Tibial artery (tissue), 4 donors: ENCODE measurements around the gene SP3.

Experiments
- DNase-seq, 2 donors: peaks; one replicate each; pipeline ENCODE4 v3.0.0-alpha.2; 2019
- H3K27ac ChIP-seq, 2 donors: fragments of 200-600 bp; sonication (generic) in 1 of 2; 1 replicate in 1 of 2; 2 replicates in 1 of 2; pipeline ENCODE4 v1.5.1; 2018 to 2019; ENCODE audit warnings: mild to moderate bottlenecking in 1 of 2
- H3K27me3 ChIP-seq, 2 donors: fragments of 200-600 bp; sonication (generic) in 1 of 2; one replicate each; pipeline versions ENCODE4 v1.5.1 to v1.6.0; 2016 to 2019
- H3K36me3 ChIP-seq, 3 donors: fragments of 200-600 bp; sonication (generic) in 2 of 3; one replicate each; pipeline ENCODE4 v1.5.1; 2016 to 2019; ENCODE audit warnings: mild to moderate bottlenecking in 2 of 3
- H3K4me1 ChIP-seq, 4 donors: fragments of 200-600 bp; sonication (generic) in 2 of 4; 1 replicate in 3 of 4; 2 replicates in 1 of 4; pipeline ENCODE4 v1.5.1; 2016 to 2019
- H3K4me3 ChIP-seq, 2 donors: fragments of 200-600 bp; sonication (generic) in 1 of 2; 1 replicate in 1 of 2; 2 replicates in 1 of 2; pipeline ENCODE4 v1.5.1; 2018 to 2019; ENCODE audit warnings: mild to moderate bottlenecking in 2 of 2
- H3K9me3 ChIP-seq, 3 donors: fragments of 200-600 bp; sonication (generic) in 1 of 3; one replicate each; pipeline ENCODE4 v1.5.1; 2016 to 2019
- intact Hi-C: fragments of 100-400 bp; cut with DNase I; formaldehyde crosslinking; loops from one replicate; pipeline ENCODE4 v1.15.0; 2023; ENCODE audit warnings: low total_unique reads
- TF ChIP-seq, protein P1 (sequence below), 2 experiments: fragments of 200-600 bp in 1 of 2; fragments of 450-650 bp in 1 of 2; IDR thresholded peaks; one replicate each; pipeline ENCODE4 v1.5.1; 2017 to 2019; ENCODE audit warnings: antibody characterized with exemption in 2 of 2, mild to moderate bottlenecking in 1 of 2, moderate library complexity in 1 of 2

Gene SP3

DNA sequence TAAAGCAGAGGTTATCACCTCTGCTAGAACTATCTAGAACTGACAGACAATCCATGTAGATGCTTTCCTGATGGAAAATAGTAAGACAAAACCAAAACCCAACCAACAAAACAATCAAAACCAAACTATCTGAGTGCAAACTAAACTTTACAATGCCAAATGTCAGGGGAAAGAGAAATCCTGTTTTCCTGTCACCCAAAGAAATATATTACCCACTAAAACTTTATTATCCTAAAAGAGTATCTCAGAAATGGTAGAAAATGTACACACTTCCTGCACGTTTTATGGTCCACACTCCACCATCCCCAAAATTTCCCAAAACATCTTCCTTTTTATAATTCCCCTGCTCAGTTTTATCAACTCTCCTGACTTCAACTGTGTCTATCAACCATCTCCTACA, 29.9 kb downstream of the SP3 start:
- Histone ChIP-seq H3K9me3 (no peaks in the 10 kb centered on the region), H3K27me3 (no peaks in the 10 kb centered on the region), H3K27ac (no peak overlapping the region), H3K36me3 (peaks cover 0 to 7% (median 4%) of the 10 kb centered on the region in 3 donors), H3K4me3 (no peak overlapping the region), H3K4me1 (peaks cover 7 to 90% (median 25%) of the 10 kb centered on the region in 4 donors)
- DNase-seq, result no peak
- TF ChIP-seq, protein P1, sequence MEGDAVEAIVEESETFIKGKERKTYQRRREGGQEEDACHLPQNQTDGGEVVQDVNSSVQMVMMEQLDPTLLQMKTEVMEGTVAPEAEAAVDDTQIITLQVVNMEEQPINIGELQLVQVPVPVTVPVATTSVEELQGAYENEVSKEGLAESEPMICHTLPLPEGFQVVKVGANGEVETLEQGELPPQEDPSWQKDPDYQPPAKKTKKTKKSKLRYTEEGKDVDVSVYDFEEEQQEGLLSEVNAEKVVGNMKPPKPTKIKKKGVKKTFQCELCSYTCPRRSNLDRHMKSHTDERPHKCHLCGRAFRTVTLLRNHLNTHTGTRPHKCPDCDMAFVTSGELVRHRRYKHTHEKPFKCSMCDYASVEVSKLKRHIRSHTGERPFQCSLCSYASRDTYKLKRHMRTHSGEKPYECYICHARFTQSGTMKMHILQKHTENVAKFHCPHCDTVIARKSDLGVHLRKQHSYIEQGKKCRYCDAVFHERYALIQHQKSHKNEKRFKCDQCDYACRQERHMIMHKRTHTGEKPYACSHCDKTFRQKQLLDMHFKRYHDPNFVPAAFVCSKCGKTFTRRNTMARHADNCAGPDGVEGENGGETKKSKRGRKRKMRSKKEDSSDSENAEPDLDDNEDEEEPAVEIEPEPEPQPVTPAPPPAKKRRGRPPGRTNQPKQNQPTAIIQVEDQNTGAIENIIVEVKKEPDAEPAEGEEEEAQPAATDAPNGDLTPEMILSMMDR (IDR thresholded peaks at IDR 0.05), result no peak
- intact Hi-C loops, result no loop called here

DNA sequence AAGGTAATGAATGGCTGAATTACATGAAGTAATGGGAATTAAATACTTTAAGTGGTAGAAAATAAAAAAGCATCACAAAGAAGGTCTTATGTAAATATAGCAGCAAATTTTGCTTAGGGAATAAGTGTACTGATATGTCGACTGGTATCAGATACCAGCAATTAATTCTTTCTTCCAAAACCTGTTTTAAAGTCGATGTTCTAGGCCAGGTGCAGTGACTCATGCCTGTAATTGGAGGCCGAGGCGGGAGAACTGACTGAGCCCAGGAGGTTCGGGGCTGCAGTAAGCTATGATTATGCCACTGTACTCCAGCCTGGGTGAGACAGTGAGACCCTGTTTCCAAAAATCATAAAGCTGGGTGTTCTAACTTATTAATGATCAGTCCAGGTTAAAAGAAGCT, 30.3 kb downstream of the SP3 start:
- H3K4me3 ChIP-seq, result no peak overlapping the region
- H3K36me3 ChIP-seq, result peaks cover 0 to 7% (median 4%) of the 10 kb centered on the region in 3 donors
- no peak overlapping the region for H3K27ac ChIP-seq
- TF ChIP-seq, protein P1 (IDR thresholded peaks at IDR 0.05), result no peak
- peaks cover 7 to 88% (median 23%) of the 10 kb centered on the region in 4 donors for H3K4me1 ChIP-seq
- H3K27me3 ChIP-seq, result no peaks in the 10 kb centered on the region
- intact Hi-C loops, result no loop called here
- H3K9me3 ChIP-seq, result no peaks in the 10 kb centered on the region
- DNase-seq, result no peak

DNA sequence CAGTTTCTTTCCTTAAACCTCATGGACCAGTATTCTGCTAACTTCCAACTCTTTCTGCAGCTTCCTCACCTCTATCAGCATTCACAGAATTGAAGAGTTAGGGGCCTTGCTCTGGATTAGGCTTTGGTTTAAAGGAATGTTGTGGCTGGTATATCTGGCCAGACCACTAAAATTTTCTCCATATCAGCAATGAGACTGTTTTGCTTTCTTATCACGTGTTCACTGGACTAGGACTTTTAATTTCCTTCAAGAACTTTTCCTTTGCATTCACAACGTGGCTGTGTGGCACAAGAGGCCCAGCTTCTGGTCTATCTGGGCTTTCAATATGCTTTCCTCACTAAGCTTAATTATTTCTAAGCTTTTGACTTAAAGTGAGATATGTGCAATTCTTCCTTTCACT, 33.4 kb downstream of the SP3 start:
- TF ChIP-seq, protein P1 (IDR thresholded peaks at IDR 0.05), result no peak
- no peak overlapping the region for H3K27ac ChIP-seq
- H3K36me3 ChIP-seq, result peaks cover 0 to 7% (median 4%) of the 10 kb centered on the region in 3 donors
- H3K27me3 ChIP-seq, result no peaks in the 10 kb centered on the region
- peaks cover 7 to 69% (median 16%) of the 10 kb centered on the region in 4 donors for H3K4me1 ChIP-seq
- intact Hi-C loops, result no loop called here
- DNase-seq, result no peak
- no peaks in the 10 kb centered on the region for H3K9me3 ChIP-seq
- no peak overlapping the region for H3K4me3 ChIP-seq

DNA sequence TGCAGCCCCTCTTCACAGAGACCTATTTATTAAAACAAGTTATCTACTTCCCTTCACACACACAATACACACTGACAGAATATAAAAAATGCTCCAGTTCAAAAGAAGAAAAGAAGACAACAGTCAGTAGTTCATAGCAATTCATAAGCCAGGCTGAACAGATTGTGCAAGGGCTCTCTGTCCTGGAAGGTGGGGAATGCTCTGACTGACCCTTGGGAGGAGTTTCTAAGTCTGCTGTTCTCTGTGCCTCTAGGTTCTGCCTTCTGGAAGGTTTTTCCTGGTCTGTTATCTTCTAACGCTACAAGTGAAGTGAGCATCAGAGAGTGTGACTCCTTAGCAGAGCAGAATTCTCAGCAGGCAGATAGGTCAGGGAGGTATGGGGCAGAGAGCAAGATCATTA, 35.7 kb downstream of the SP3 start:
- intact Hi-C loops, result no loop called here
- TF ChIP-seq, protein P1 (IDR thresholded peaks at IDR 0.05), result no peak
- peaks cover 0 to 51% (median 10%) of the 10 kb centered on the region in 4 donors for H3K4me1 ChIP-seq
- DNase-seq, result no peak
- no peaks in the 10 kb centered on the region for H3K27me3 ChIP-seq
- no peak overlapping the region for H3K4me3 ChIP-seq
- H3K9me3 ChIP-seq, result no peaks in the 10 kb centered on the region
- peaks cover 0 to 7% (median 4%) of the 10 kb centered on the region in 3 donors for H3K36me3 ChIP-seq
- no peak overlapping the region for H3K27ac ChIP-seq

DNA sequence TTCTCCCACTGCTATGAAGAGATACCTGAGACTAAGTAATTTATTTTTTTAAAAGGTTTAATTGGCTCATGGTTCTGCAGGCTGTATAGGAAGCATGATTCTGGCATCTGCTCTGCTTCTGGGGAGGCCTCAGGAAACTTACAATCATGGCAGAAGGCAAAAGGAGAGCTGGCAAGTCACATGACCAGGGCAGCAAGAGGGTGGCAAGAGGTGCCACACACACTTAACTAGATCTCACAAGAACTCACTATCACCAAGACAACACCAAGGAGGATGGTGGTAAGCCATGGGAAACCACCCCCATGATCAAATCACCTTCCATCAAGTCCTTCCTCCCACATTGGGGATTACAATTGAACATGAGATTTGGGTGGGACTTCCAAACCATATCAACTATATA, 38.3 kb downstream of the SP3 start:
- Histone ChIP-seq H3K9me3 (no peaks in the 10 kb centered on the region), H3K27ac (no peak overlapping the region), H3K4me1 (peaks cover 0 to 52% (median 15%) of the 10 kb centered on the region in 4 donors), H3K36me3 (peaks cover 0 to 4% (median 4%) of the 10 kb centered on the region in 3 donors), H3K4me3 (no peak overlapping the region), H3K27me3 (no peaks in the 10 kb centered on the region)
- DNase-seq, result no peak
- TF ChIP-seq, protein P1 (IDR thresholded peaks at IDR 0.05), result no peak
- intact Hi-C loops, result no loop called here

DNA sequence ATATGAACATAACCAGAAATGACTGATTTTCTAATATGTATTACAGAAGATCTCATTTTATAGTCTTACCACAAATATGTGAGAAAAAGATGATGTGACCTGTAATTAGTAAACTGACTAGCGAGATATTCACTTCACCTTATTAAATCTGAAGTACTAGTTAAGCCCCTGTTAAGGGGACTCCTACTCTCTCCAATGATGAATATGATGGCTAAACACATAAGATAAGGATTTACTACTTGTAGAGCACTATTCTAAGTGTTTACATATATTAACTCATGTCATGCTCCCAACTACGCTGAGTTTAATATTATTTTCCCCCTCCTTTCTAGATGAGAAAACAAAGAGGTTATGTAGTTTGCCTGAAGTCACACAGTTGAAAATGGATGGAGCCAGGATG, 40.9 kb downstream of the SP3 start:
- TF ChIP-seq, protein P1 (IDR thresholded peaks at IDR 0.05), result no peak
- no peak for DNase-seq
- intact Hi-C loops, result no loop called here
- Histone ChIP-seq H3K9me3 (no peaks in the 10 kb centered on the region), H3K27me3 (no peaks in the 10 kb centered on the region), H3K4me3 (no peak overlapping the region), H3K4me1 (peaks cover 0 to 52% (median 12%) of the 10 kb centered on the region in 4 donors), H3K27ac (no peak overlapping the region), H3K36me3 (no peaks in the 10 kb centered on the region)
